Stimulated activated CD8-positive, alpha-beta memory T cell treated with anti-CD3 and anti-CD28 coated beads, Interleukin-4, amount 100 ng/mL, for 4 hours (primary cell): ENCODE results near the gene C11orf65.
"Not testable (repeated sequence)": the region's sequence is repeated elsewhere in the genome, so short reads cannot be mapped to it uniquely, and the experiment has no call there.

Experiments used
- DNase-seq, 2 donors: peaks; one replicate each; pipeline ENCODE4 v3.0.0-alpha.2; 2020; ENCODE audit warnings: low read depth in 2 of 2, low spot score in 1 of 2

The C11orf65 gene

DNA sequence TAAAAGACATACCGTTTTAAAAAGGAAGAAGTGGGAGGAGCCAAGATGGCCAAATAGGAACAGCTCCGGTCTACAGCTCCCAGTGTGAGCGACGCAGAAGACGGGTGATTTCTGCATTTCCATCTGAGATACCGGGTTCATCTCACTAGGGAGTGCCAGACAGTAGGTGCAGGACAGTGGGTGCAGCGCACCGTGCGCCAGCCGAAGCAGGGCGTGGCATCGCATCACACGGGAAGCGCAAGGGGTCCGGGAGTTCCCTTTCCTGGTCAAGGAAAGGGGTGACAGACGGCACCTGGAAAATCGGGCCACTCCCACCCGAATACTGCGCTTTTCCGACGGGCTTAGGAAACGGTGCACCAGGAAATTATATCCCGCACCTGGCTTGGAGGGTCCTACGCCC is 93.8 kb downstream of the C11orf65 start:
- DNase-seq, result not testable (repeated sequence)

DNA sequence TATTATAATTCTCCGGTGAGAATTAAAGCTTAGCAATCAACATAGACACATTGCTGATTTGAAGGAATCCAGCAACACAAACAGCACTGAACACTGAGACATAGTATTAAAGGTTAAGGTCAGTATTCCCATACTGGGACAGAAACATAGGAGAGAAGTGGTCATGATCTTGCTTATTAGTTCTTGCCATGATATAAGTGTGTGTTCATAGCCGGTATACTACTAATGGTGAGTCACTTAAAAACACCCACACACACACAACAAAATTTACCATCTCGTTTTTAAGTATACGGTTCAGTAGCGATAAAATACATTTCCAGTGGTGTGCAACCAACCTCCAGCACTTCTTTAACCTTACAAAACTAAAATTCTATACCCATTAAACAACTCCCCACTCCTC is 96.3 kb downstream of the C11orf65 start:
- DNase-seq, result no peak

DNA sequence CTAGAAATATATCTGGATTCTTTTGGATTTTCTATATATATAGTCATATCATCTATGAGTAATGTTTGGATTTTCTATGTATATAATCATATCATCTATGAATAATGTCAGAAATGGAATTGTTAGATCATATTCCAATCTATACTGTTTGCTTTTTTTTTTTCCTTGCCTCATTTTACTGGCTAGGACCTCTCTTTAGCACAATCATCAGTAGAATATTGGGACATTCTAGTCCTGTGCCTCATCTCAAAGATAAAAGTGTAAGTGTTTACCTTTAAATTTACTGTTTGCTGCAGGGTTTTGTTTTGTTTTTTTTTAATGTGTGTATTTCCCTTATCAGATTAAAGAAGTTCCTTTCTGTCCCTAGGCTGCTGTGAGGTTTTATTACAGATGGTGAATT is 97.0 kb downstream of the C11orf65 start:
- no peak for DNase-seq

DNA sequence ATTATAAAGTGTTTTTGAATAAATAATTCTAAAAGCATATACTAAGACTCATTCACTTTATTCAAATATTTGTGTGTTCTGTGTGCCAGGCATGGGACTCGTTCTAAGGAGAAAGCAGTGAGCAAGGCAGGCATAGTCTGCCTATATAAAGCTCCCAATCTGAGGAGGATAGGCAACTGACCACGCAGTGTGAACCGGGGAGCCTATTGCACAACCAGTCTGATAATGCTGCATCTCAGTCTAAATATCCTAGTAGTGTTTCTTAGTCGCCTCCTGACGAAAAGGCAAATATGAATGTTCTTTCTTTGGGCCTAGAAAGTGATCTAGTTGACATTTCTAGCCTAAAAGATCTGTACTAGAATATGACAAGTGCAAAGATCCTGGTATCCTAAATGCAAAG is 98.3 kb downstream of the C11orf65 start:
- no peak for DNase-seq

DNA sequence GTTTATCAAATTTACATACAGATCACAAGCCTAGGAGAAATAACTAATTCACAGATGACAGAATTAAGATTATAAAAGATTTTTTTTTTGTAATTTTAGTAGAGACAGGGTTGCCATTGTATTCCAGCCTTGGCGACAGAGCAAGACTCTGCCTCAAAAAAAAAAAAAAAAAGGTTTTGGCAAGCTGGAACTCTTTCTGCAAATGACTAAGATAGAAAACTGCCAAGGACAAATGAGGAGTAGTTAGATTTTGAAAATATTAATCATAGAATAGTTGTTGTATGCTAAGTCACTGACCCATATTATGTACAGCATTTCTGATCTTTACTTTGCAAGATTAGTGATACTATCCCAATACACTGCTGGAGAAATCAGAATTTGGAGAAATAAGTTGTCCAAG is 99.2 kb downstream of the C11orf65 start:
- no peak for DNase-seq

DNA sequence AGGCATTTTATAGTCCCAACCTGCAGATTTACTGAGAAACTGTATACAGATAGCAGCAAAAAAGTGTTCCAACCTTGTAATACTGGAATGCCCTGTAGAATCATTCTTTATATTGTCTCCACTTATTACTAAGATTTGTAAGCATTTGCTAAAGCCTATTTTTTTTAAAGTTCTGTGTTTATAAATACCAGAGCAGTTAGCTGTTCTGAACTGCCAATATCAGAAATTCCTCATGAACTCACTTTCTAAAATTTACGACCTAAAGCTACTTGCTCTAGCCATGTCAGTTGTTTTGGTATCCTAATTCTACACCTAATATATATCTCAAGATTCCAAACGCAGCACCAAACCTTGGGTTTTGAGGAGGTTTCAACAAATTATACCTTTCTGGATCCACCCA is 103.2 kb downstream of the C11orf65 start:
- DNase-seq, result no peak

DNA sequence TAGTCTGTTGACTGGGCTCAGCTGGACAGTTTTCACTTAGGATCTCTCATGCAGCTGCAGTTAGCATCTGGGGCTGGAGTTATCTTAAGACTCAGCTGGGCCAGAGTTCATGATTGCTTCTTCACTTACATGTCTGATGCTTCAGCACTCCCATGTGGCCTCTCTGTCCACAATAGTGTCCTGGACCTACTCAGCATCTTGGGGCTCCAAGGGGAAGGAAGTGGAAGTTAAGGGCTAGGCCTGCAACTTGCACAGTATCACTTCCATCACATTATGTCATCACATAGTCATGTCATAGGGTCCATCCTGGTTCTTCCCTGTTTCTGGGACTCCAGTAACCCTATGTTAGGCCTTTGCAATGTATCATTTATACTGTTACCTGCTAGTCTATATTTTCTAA is 115.9 kb downstream of the C11orf65 start:
- DNase-seq, result no peak

DNA sequence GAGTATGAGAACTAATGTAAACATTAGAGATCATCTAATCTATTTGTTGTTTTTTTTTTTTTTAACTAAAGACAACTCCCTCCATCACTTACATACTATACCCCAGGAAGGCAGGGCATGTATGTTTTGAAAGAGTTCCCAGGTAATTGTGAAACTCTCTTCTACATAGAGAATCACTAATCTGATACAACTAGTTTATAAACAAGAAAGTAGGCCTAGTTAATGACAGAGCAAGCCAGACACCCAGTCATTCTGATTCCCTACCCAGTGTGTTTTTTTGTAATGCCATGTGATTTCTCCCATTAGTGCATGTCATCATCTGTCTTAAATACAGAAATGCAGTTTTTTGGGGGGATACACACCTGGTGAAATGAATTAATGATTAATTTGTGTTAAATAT is 120.9 kb downstream of the C11orf65 start:
- DNase-seq, result no peak

DNA sequence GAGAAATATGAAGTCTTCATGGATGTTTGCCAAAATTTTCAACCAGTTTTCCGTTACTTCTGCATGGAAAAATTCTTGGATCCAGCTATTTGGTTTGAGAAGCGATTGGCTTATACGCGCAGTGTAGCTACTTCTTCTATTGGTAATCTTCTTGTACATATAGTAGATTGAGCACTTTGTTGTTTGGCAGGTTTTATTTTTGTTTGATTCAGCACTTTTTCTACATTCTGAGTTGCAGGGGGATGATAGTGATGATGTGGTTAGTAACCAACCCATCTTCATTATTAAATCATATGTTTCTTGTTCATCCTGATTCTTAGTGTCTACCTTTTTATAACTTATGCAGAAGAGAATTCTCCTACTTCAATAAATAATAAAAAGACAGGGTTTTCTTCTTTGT is 121.6 kb downstream of the C11orf65 start:
- no peak for DNase-seq

DNA sequence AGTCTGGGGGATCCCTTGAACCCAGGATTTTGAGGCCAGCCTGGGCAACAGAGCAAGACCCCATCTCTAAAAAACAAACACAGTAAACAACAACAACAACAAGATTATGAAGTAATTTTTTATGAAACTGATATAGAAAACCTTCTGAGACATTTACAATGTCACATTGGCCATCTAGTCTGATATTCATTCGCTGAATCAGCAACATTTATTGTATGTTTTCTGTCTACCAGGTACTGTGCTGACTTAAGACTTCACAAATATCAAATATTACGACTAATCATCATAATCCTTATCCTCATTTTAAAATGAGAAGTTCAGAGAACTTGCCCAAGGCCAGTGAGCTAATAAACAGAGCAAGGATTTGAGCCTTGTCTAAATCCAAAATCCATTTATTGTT is 123.6 kb downstream of the C11orf65 start:
- no peak for DNase-seq

DNA sequence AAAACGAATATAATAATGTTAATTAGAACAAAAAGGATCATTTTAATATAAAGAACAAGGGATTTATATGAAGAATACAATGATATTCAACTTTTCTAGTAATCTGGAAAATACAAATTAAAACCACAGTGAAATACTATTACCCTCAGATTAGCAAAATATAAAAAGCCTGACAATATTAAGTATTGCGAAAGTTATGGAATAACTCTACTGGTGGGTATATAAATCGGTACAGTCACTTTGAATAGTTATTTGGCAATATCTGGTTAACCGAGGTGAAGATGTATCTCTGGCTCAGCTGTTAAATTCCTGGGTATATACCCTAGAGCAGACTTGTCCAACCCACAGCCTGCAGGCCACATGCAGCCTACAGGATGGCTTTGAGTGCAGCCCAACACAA is 125.7 kb downstream of the C11orf65 start:
- DNase-seq, result no peak

DNA sequence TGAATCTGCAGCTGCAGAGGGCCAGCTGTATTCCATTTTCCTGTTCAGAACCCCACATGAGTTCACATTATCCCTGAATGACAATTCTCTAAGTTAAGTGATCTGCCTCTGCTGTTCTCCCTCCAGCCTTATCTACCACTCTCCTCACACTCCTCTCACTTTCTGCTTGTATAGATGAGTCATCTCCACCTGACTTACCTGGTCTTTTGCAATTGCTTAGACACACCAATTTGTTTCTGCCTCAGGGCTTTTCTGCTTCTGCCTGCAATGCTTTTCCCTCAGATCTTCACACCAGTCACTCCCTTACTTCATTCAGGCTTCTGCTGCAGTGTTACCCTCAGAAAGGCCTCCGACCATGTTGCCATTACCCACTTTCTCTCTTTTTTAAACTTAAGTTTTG is 126.4 kb downstream of the C11orf65 start:
- DNase-seq, result no peak

DNA sequence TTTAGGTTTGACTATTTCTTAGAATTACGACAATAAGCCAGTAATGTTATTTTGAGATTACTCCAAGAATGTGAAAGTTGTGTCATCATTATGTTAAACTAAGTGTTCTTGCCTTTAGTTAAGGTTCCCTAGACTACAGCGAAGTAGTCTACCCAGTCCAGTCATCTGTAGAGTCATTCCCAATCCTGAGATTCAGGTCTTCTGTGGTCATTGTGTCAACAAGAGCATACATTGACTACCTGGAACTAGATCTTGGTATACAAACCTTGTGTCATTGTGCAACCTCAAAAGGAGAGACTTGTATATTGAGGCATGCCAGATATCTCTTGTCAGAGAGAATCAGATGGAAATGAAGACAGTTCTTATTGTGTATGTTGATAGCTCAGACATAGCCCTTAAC is 128.6 kb downstream of the C11orf65 start:
- DNase-seq, result no peak

DNA sequence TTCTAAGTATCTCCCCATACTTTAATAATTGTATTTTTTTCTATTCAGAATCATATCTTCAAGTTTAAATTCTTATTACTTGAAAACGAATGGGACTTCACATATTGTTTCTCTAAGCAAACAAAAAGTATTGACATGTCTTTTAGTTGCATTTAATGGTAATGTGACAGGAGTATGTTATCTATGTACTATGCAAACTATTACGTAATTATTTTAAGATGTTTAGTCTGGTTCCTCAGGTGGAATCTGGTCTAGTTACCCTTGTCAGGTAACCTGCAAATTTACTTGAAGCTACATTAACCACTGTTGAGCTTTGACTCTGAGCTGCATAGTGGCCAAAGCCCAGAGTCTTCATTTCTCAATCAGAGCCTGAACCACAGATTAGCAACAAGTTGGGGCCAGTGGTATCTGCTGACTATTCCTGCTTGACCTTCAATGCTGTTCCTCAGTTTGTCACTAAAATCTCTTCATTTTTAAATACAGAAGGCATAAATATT is 133.9 kb downstream of the C11orf65 start:
- no peak for DNase-seq
